ENCODE data around the gene FOXB2. TPM values are rescaled to one million over a fixed set of nuclear protein-coding genes. Genes with fewer than 3 reads are reported as not detected.

The FOXB2 gene
- not detected in 2 replicates for polyA plus RNA-seq

GRCh38 chr9:77019236-77019925 lies at the start of gene FOXB2:
FOXB2 (plus strand) TSS chr9:77019655; CDS start chr9:77019655, 0 bp downstream.

Other genes starting within 250 kb of the FOXB2 start
- 18.6 and 32.5 TPM in 2 replicates for gene PRUNE2, start 113.5 kb upstream of the FOXB2 start, polyA plus RNA-seq
- gene VPS13A, start 157.9 kb downstream of the FOXB2 start, polyA plus RNA-seq, result 18.5 and 21.4 TPM in 2 replicates

All from Purkinje cell (primary cell).